SK-N-DZ (cell line): ENCODE results near the gene LBH.

Experiments
- DNase-seq: peaks from one replicate; pipeline ENCODE4 v3.0.0-alpha.2; 2015; ENCODE audit warnings: low spot score
- small RNA-seq, 2 experiments: library from RNA; depleted of rRNA; stranded (forward); fragments of <200 nt; gene quantifications; one replicate each; pipeline ENCODE3, GENCODE V24; 2014

Gene LBH

GRCh38 chr2:30303095-30303494 lies 71.8 kb downstream of the LBH start:
- DNase-seq: no peak

- DNase-seq: no peak
Observed at GRCh38 chr2:30305235-30305634, 73.9 kb downstream of the LBH start.

- no peak for DNase-seq
Observed at GRCh38 chr2:30306522-30306921, 75.2 kb downstream of the LBH start.

GRCh38 chr2:30308280-30308679 lies 76.9 kb downstream of the LBH start:
- DNase-seq: no peak

Small RNA genes within 50 kb of the gene (small RNA-seq; reads per million reads assigned to genes)
- 0 reads per million in 2 experiments for gene SNORA10B
